NT2/D1 (cell line): Measurements from ENCODE around the gene RHEX.

Experiments
- SUZ12 ChIP-seq: IDR thresholded peaks from 2 replicates; pipeline ENCODE4 v1.6.1; 2011; ENCODE audit not compliant: insufficient read length, insufficient read depth; ENCODE audit errors: extremely low read depth
- YY1 ChIP-seq: IDR thresholded peaks from 2 replicates; pipeline ENCODE4 v1.6.1; 2011; ENCODE audit not compliant: insufficient read length, insufficient read depth
- ZNF274 ChIP-seq: IDR thresholded peaks from 2 replicates; pipeline ENCODE4 v1.6.1; 2011; ENCODE audit warnings: mild to moderate bottlenecking, low read depth, low read length

DNA sequence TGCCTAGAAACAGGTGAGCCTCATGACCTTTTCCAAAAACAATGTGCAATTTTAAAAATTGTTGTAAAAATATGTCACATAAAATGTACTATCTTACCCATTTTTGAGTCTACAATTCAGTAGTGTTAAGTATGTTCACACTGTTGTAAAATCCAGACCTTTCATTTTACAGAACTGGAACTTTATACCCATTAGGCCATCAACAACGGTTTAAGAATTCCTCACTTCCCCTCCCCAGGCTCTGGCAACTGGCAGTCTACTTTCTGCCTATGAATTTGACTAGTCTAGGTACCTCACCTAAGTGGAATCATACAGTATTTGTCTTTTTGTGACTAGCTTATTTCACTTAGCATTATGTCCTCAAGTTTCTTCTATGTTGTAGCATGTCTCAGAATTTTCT lies 37.9 kb upstream of the RHEX start:
- TF ChIP-seq ZNF274 (no peak), SUZ12 (no peak), YY1 (no peak)
